ENCODE data around the gene SASH1.

DNA sequence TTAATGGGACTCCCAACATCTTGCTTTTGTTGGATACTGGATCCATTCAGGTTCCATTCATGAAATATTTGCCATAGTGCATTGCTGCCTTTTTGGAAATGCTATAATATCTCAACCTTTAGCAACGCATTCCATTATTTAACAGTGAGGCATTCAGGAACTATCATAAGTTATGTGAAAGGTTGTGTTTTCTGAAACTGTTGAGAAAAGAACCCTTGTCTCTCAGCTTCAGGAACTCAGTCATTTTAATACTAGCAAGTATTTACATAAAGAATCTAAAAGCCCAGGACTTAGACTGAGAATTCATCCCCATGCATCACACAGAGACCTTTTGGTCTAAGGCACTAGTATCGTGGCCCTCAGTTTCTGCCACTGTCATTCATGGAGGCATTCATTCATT lies 24.9 kb upstream of the SASH1 start:
- TF ChIP-seq EZH2phosphoT487 (IDR thresholded peaks at IDR 0.05; ENCODE audit: insufficient read depth, low read depth) (no peak), EZH2 (IDR thresholded peaks at IDR 0.05; ENCODE audit: insufficient read depth, poor library complexity, severe bottlenecking) (no peak)

All from GM23248 (cell line).